HG03159 (cell line): ENCODE measurements around the gene PRR16.

Experiments
- ATAC-seq: cut with Tn5 transposase; IDR thresholded peaks from one replicate; pipeline ENCODE4 v1.9.1; 2021; ENCODE audit warnings: mild to moderate bottlenecking, moderate library complexity; ENCODE audit not compliant: unreplicated experiment

The PRR16 gene

DNA sequence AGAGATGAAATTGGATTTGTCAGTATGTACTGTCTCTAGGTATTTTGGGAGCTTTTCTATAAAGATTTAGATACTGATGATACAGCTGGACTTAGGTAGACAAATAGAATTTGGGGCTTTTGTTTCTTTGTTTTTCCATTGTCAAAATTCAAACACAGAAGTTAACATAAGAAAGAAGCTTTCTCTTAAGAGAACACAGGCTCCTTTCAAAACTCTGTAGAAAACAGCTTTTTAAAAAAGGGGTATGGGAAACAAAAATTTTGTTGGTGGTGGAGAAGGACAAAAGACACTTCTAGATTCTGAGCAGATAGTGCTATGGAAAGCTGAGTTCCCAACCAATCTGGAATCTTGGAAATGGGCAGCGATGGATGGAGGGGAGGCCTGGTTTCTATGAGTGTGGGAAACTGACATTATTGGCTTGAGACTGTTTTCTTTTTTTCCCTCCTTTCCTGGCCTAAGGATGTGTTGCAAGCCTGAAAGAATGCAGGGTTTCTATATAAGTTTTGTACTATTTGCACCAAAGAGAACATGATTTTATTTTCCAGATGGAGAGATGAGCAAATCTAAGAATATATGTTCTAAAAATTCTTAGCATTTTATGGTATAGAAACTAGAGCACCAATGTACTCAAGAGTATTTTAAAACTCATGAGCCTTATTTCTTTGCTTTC lies 240.0 kb downstream of the PRR16 start:
- no peak for ATAC-seq

DNA sequence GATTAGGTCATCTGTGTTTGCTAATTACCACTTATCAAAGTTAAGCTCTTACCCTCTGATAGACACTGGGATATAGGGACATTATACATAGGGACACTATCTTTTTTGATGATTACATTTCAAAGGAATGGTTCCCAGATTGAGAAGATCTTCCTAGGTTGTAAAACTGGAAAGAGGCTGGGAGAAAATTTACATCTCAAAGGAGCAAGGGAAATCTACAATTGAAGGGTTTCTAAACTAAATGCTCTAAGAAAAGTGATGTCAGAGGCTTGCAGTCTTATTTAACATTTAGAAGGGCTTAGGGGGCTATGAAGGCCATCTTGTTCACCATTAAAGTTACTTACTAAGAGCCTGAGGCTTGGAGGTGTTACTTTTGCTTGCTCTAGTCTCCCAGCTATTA lies 242.8 kb downstream of the PRR16 start:
- ATAC-seq = no peak

DNA sequence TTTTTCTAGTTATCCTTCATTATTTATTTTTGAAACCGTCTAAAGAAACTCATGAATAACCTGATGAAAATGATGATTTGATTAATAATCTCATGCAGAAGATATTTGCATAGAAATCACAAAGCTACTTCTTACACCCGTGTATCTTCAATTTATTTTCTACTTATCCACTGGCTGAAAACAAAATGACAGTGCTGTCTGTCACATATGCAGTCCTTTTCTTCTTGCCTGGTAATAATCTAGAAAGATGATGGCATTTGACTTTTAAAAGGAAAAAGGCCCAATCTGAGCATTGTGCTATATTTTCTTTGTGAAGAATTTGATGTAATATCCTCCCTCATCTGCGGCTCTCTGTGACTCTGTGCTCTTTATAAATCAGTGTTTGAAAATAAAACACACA lies 253.3 kb downstream of the PRR16 start:
- ATAC-seq = no peak

DNA sequence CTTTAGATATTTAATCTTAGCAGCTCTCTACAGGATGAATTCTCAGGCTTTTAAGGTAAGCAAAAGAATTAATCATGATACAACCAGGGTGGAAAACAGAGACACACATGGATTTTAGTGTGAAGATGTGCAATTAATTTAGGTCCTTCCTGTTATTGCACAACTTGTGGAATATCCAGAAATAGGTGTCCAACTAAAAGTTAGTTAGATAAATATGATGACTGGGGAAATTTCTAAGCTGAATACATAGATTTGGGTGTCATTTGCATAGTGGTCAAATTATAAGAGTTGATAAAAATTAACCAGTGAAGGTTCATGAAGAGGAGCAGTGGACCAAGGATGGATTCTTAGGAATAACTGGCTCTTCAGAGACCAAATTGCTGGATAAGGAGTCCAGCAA lies 266.1 kb downstream of the PRR16 start:
- ATAC-seq = no peak

- no peak for ATAC-seq
Measured at GRCh38 chr5:120734033-120734432, 269.9 kb downstream of the PRR16 start.

DNA sequence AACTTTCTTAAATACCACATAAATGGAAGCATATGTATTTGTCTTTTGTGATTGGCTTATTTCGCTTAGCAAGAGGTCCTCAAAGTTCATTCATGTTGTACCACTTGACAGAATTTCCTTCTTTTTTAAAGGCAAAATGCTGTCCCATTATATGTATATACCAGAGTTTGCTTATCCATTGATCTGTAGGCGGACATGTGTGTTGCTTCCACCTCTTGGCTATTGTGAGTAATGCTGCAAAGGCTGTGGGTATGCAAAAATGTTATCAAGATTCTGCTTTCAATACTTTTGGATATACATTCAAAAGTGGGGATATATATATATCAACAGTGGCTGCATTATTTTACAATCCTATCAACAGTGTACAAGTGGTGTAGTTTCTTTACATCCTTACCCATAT lies 271.0 kb downstream of the PRR16 start:
- no peak for ATAC-seq
